HCT116 (cell line): Measurements from ENCODE around the gene SIRPB2.

Experiments used
- EZH2 ChIP-seq: fragments of 200-600 bp; sonication (generic); IDR thresholded peaks from 2 replicates; pipeline ENCODE4 v1.6.1; 2017; ENCODE audit warnings: antibody characterized with exemption, mixed run types
- EZH2phosphoT487 ChIP-seq: fragments of 200-600 bp; IDR thresholded peaks from 2 replicates; pipeline ENCODE4 v1.6.1; 2018; ENCODE audit warnings: antibody characterized with exemption, borderline replicate concordance
- JUND ChIP-seq: IDR thresholded peaks from 2 replicates; pipeline ENCODE4 v1.6.1; 2012
- POLR2A ChIP-seq: IDR thresholded peaks from 2 replicates; pipeline ENCODE4 v1.7.0; 2011; ENCODE audit warnings: borderline replicate concordance; ENCODE audit not compliant: insufficient read depth, insufficient read length; ENCODE audit errors: extremely low read depth
- POLR2AphosphoS5 ChIP-seq: IDR thresholded peaks from 2 replicates; pipeline ENCODE4 v1.6.1; 2011; ENCODE audit warnings: mild to moderate bottlenecking, low read depth, low read length, moderate library complexity
- RAD21 ChIP-seq: IDR thresholded peaks from 2 replicates; pipeline ENCODE4 v1.6.1; 2012; ENCODE audit warnings: low read depth, mild to moderate bottlenecking
- SP1 ChIP-seq: IDR thresholded peaks from 2 replicates; pipeline ENCODE4 v1.6.1; 2012; ENCODE audit warnings: low read depth
- YY1 ChIP-seq: IDR thresholded peaks from 2 replicates; pipeline ENCODE4 v1.6.1; 2011; ENCODE audit warnings: low read length, low read depth, moderate library complexity, mild to moderate bottlenecking; ENCODE audit not compliant: insufficient replicate concordance; ENCODE audit errors: extremely low read depth
- ZFX ChIP-seq: fragments of 450-650 bp; IDR thresholded peaks from 2 replicates; pipeline ENCODE4 v1.6.1; 2017
- ZNF274 ChIP-seq: fragments of 200-500 bp; sonication (Bioruptor generic); IDR thresholded peaks from 2 replicates; pipeline ENCODE4 v1.6.1; 2014; ENCODE audit warnings: mild to moderate bottlenecking, low read depth, low read length, inconsistent platforms
- TF ChIP-seq, protein P1 (sequence below), 3 experiments: fragments of 200-600 bp in 1 of 3; sonication (generic) in 1 of 3; IDR thresholded peaks in 2 of 3; conservative IDR thresholded peaks in 1 of 3; 2 replicates each; pipeline ENCODE4 v1.5.1; 2012 to 2017; ENCODE audit warnings: low read depth in 2 of 3, low read length in 2 of 3, antibody characterized with exemption in 1 of 3, borderline replicate concordance in 1 of 3, control low read depth in 1 of 3, mild to moderate bottlenecking in 1 of 3, mixed read lengths in 1 of 3, mixed run types in 1 of 3, moderate library complexity in 1 of 3; ENCODE audit not compliant: insufficient read depth in 1 of 3
- TF ChIP-seq, protein P2 (sequence below): IDR thresholded peaks from 2 replicates; pipeline ENCODE4 v1.6.1; 2012
- TF ChIP-seq, protein P3 (sequence below): IDR thresholded peaks from 2 replicates; pipeline ENCODE4 v1.6.1; 2012
- TF ChIP-seq, protein P4 (sequence below): IDR thresholded peaks from 2 replicates; pipeline ENCODE4 v1.6.1; 2012; ENCODE audit warnings: low read depth

DNA sequence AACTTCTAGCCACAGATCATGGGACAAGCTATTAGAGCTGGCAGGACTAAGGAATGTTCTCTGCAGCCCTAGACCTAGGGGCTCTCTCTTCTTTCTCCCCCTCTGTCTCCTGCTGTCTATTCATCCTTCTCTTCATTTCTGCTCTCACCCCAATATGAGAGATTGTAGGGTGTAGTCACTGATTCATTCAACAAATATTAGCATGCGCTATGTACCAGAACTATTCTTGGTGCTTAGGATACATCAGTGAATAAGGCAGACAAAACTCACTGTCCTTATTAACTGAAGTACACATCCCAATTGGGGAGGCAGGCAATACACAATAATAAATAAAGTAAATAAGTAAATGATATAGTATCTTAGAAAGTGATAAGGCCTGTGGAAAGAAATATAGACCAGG lies 14.7 kb upstream of the SIRPB2 start:
- no peak for TF ChIP-seq POLR2AphosphoS5
- TF ChIP-seq EZH2 = no peak
- TF ChIP-seq YY1 = no peak
- TF ChIP-seq, protein P1, sequence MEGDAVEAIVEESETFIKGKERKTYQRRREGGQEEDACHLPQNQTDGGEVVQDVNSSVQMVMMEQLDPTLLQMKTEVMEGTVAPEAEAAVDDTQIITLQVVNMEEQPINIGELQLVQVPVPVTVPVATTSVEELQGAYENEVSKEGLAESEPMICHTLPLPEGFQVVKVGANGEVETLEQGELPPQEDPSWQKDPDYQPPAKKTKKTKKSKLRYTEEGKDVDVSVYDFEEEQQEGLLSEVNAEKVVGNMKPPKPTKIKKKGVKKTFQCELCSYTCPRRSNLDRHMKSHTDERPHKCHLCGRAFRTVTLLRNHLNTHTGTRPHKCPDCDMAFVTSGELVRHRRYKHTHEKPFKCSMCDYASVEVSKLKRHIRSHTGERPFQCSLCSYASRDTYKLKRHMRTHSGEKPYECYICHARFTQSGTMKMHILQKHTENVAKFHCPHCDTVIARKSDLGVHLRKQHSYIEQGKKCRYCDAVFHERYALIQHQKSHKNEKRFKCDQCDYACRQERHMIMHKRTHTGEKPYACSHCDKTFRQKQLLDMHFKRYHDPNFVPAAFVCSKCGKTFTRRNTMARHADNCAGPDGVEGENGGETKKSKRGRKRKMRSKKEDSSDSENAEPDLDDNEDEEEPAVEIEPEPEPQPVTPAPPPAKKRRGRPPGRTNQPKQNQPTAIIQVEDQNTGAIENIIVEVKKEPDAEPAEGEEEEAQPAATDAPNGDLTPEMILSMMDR (IDR thresholded peaks at IDR 0.05 in 2 of 3, conservative IDR thresholded peaks at IDR 0.05 in 1 of 3; ENCODE audit: borderline replicate concordance in 1 of 3, insufficient read depth in 1 of 3, low read depth in 2 of 3, low read length in 2 of 3) = no peak
- no peak for TF ChIP-seq ZFX
- TF ChIP-seq SP1 = no peak
- TF ChIP-seq RAD21 = no peak
- TF ChIP-seq, protein P2, sequence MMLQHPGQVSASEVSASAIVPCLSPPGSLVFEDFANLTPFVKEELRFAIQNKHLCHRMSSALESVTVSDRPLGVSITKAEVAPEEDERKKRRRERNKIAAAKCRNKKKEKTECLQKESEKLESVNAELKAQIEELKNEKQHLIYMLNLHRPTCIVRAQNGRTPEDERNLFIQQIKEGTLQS = no peak
- no peak for TF ChIP-seq POLR2A
- TF ChIP-seq JUND = no peak
- TF ChIP-seq, protein P3, sequence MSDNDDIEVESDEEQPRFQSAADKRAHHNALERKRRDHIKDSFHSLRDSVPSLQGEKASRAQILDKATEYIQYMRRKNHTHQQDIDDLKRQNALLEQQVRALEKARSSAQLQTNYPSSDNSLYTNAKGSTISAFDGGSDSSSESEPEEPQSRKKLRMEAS = no peak
- TF ChIP-seq, protein P4, sequence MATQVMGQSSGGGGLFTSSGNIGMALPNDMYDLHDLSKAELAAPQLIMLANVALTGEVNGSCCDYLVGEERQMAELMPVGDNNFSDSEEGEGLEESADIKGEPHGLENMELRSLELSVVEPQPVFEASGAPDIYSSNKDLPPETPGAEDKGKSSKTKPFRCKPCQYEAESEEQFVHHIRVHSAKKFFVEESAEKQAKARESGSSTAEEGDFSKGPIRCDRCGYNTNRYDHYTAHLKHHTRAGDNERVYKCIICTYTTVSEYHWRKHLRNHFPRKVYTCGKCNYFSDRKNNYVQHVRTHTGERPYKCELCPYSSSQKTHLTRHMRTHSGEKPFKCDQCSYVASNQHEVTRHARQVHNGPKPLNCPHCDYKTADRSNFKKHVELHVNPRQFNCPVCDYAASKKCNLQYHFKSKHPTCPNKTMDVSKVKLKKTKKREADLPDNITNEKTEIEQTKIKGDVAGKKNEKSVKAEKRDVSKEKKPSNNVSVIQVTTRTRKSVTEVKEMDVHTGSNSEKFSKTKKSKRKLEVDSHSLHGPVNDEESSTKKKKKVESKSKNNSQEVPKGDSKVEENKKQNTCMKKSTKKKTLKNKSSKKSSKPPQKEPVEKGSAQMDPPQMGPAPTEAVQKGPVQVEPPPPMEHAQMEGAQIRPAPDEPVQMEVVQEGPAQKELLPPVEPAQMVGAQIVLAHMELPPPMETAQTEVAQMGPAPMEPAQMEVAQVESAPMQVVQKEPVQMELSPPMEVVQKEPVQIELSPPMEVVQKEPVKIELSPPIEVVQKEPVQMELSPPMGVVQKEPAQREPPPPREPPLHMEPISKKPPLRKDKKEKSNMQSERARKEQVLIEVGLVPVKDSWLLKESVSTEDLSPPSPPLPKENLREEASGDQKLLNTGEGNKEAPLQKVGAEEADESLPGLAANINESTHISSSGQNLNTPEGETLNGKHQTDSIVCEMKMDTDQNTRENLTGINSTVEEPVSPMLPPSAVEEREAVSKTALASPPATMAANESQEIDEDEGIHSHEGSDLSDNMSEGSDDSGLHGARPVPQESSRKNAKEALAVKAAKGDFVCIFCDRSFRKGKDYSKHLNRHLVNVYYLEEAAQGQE = no peak
- no peak for TF ChIP-seq ZNF274
- no peak for TF ChIP-seq EZH2phosphoT487
